Neutrophil (primary cell): ENCODE results near the gene LAMA5.

Experiments used
- H3K27ac ChIP-seq: fragments of 200-600 bp; sonication (generic); 2 replicates; pipeline ENCODE4 v1.5.1; 2016; ENCODE audit warnings: mild to moderate bottlenecking, moderate library complexity
- H3K27me3 ChIP-seq: fragments of 200-600 bp; sonication (generic); 2 replicates; pipeline ENCODE4 v1.6.0; 2016; ENCODE audit warnings: mild to moderate bottlenecking
- H3K36me3 ChIP-seq: fragments of 200-600 bp; sonication (generic); 2 replicates; pipeline ENCODE4 v1.5.1; 2017
- H3K4me1 ChIP-seq, 2 experiments: fragments of 200-600 bp in 1 of 2; sonication (generic) in 1 of 2; 1 replicate in 1 of 2; 2 replicates in 1 of 2; pipeline versions ENCODE4 v1.5.1 to v1.6.1; 2013 to 2016; ENCODE audit warnings: low read depth in 1 of 2, low read length in 1 of 2, mild to moderate bottlenecking in 1 of 2, moderate library complexity in 1 of 2; ENCODE audit not compliant: control insufficient read depth in 1 of 2, insufficient read depth in 1 of 2
- H3K4me3 ChIP-seq, 2 experiments: fragments of 200-600 bp in 1 of 2; sonication (generic) in 1 of 2; 1 replicate in 1 of 2; 2 replicates in 1 of 2; pipeline ENCODE4 v1.5.1; 2013 to 2016; ENCODE audit warnings: low read depth in 1 of 2, low read length in 1 of 2, mild to moderate bottlenecking in 1 of 2, moderate library complexity in 1 of 2
- H3K9me3 ChIP-seq: fragments of 200-600 bp; sonication (generic); 2 replicates; pipeline ENCODE4 v1.5.1; 2016
- TF ChIP-seq, protein P1 (sequence below): fragments of 200-600 bp; sonication (generic); IDR thresholded peaks from 2 replicates; pipeline ENCODE4 v1.5.1; 2016; ENCODE audit warnings: antibody characterized with exemption

Gene LAMA5

DNA sequence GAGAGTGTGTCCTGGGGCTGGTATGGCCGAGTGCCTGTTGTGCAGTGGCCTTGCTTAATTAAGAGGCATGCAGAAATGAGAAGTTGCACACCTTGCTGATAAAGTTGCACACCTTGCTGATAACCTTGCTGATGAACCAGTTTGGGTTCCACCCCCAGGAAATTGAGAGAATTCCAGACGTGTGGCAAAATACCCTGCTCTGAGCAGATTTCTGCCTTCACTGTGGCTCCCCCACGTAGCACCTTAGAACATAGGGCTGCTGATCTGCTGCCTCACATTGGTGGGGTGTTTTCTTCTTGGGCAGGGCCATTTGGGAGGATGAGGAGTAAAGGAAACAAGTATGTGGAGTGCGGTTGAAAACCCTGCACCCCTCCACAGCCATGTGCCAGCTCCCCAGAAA is 86.8 kb downstream of the LAMA5 start:
- H3K36me3 ChIP-seq: peaks cover 99% of the 10 kb centered on the region
- TF ChIP-seq, protein P1, sequence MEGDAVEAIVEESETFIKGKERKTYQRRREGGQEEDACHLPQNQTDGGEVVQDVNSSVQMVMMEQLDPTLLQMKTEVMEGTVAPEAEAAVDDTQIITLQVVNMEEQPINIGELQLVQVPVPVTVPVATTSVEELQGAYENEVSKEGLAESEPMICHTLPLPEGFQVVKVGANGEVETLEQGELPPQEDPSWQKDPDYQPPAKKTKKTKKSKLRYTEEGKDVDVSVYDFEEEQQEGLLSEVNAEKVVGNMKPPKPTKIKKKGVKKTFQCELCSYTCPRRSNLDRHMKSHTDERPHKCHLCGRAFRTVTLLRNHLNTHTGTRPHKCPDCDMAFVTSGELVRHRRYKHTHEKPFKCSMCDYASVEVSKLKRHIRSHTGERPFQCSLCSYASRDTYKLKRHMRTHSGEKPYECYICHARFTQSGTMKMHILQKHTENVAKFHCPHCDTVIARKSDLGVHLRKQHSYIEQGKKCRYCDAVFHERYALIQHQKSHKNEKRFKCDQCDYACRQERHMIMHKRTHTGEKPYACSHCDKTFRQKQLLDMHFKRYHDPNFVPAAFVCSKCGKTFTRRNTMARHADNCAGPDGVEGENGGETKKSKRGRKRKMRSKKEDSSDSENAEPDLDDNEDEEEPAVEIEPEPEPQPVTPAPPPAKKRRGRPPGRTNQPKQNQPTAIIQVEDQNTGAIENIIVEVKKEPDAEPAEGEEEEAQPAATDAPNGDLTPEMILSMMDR: no peak
- no peaks in the 10 kb centered on the region for H3K9me3 ChIP-seq
- H3K4me3 ChIP-seq: no peak overlapping the region
- no peak overlapping the region for H3K27ac ChIP-seq
- no peaks in the 10 kb centered on the region for H3K4me1 ChIP-seq
- no peaks in the 10 kb centered on the region for H3K27me3 ChIP-seq

DNA sequence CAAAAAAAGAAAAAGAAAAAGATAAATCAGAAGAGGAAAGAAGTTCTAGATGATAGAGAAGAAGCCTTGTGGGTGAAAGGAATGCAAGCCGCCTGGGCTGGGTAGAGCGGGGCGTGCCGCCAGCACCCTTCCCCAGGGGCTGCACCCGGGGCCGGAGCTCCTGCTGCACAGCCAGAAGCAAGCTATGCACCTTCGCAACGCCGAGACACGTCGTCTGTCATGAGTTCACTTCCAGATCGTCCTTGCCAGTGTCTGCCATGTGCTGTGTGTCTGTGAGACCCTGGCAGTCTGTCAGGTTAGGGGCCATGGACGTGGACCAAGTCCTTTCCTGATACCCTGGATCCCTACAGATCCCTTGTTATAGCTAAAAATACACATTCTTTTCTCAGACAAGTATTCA is 89.9 kb downstream of the LAMA5 start:
- Histone ChIP-seq H3K27me3 (no peaks in the 10 kb centered on the region), H3K4me3 (no peak overlapping the region), H3K27ac (no peak overlapping the region), H3K36me3 (peaks cover 99% of the 10 kb centered on the region), H3K9me3 (no peaks in the 10 kb centered on the region), H3K4me1 (no peaks in the 10 kb centered on the region)
- TF ChIP-seq, protein P1: no peak

DNA sequence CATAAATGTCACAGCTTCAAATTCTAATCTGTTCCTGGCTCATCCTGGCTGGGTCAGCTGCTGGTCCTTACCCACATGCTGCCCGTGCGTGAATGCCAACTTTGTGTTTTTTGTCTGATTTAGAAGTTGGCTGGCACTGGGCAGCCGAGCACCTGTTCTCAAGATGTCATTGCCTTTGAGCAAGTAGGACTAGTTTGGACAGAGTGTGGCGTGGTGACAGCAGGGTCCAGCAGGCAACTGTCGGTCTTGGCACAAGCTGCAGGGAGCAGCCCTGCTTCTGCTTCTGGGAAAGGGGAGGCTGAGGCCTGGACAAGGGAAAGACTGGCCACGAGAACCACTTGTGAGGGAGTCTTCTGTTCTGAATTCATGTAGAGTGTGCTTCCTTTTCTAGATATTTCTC is 90.7 kb downstream of the LAMA5 start:
- H3K27me3 ChIP-seq: no peaks in the 10 kb centered on the region
- no peak overlapping the region for H3K4me3 ChIP-seq
- H3K36me3 ChIP-seq: peaks cover 99% of the 10 kb centered on the region
- no peaks in the 10 kb centered on the region for H3K9me3 ChIP-seq
- H3K27ac ChIP-seq: no peak overlapping the region
- H3K4me1 ChIP-seq: no peaks in the 10 kb centered on the region
- TF ChIP-seq, protein P1: no peak

DNA sequence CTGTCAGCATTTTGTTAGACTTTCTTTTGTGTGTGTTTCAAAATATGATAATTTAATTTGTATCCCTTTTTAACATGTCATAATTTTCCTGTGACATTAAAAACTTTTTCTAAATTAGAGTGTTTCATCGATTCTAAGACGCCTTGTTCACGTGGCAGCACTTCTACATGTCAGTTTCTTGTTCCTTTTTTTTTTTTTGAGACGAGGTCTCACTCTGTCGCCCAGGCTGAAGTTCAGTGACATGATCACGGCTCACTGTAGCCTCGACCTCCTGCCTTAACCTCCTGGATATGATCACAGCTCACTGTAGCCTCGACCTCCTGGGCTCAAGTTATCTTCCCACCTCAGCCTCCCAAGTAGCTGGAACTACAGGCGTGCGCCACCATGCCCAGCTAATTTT is 91.9 kb downstream of the LAMA5 start:
- TF ChIP-seq, protein P1: no peak
- H3K27ac ChIP-seq: no peak overlapping the region
- peaks cover 93% of the 10 kb centered on the region for H3K36me3 ChIP-seq
- no peaks in the 10 kb centered on the region for H3K27me3 ChIP-seq
- H3K4me3 ChIP-seq: no peak overlapping the region
- H3K9me3 ChIP-seq: no peaks in the 10 kb centered on the region
- no peaks in the 10 kb centered on the region for H3K4me1 ChIP-seq

DNA sequence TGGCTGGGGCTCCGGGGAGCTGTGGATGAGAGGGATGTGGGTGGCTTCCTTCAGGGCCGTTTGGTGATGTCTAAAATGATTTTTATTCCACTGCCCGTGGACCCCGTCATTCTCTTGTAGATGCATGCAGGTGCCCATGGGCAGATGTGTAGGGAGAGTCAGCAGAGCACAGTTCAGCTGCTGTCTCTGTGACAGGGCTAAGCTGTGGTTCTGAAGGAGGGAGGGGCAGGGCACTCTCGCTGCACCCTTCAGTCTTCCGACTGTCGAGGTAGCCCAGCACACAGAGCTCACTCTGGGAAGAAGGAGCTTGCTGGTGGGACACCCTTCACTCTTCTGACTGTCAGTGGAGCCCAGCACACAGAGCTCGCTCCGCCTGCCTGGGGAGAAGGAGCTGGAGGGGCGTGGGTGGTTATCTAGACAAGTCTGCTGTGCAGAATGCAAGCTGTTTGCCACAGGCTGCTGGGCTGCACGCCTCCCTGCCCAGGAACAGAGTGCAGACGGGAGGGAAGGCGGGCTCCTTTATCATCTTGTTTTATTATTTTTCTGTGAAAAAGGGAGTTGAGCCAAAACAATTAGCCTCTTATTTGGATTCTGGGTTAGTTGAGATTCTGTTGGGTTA is 92.7 kb downstream of the LAMA5 start:
- Histone ChIP-seq H3K36me3 (peaks cover 92% of the 10 kb centered on the region), H3K4me3 (no peak overlapping the region), H3K27ac (peak overlapping the region; percentile 27), H3K9me3 (no peaks in the 10 kb centered on the region), H3K27me3 (no peaks in the 10 kb centered on the region), H3K4me1 (no peaks in the 10 kb centered on the region)
- TF ChIP-seq, protein P1: no peak
